PFSK-1 (cell line): Measurements from ENCODE around the gene RAD51D.

Source experiments
- FOXP2 ChIP-seq: optimal IDR thresholded peaks from 2 replicates; pipeline ENCODE3; 2011; ENCODE audit warnings: borderline replicate concordance, control low read depth, inconsistent platforms; ENCODE audit not compliant: insufficient read depth; ENCODE audit errors: extremely low read length, extremely low read depth
- POLR2AphosphoS5 ChIP-seq: IDR thresholded peaks from 2 replicates; pipeline ENCODE4 v1.6.1; 2012; ENCODE audit warnings: low read depth, mild to moderate bottlenecking, control low read depth, low read length, moderate library complexity
- SIN3A ChIP-seq: IDR thresholded peaks from 2 replicates; pipeline ENCODE4 v1.6.1; 2012; ENCODE audit warnings: mild to moderate bottlenecking, low read length, moderate library complexity, borderline replicate concordance; ENCODE audit not compliant: insufficient read depth
- TAF1 ChIP-seq: IDR thresholded peaks from 2 replicates; pipeline ENCODE4 v1.6.1; 2012; ENCODE audit warnings: low read length, control low read depth, borderline replicate concordance; ENCODE audit not compliant: insufficient read depth
- TF ChIP-seq, protein P1 (sequence below), 2 experiments: IDR thresholded peaks; 2 replicates each; pipeline versions ENCODE4 v1.6.1 to v1.8.0; 2011 to 2012; ENCODE audit warnings: low read depth in 2 of 2, low read length in 2 of 2, control low read depth in 1 of 2, inconsistent platforms in 1 of 2, mild to moderate bottlenecking in 1 of 2, moderate library complexity in 1 of 2; ENCODE audit not compliant: insufficient read depth in 1 of 2

RAD51D gene

DNA sequence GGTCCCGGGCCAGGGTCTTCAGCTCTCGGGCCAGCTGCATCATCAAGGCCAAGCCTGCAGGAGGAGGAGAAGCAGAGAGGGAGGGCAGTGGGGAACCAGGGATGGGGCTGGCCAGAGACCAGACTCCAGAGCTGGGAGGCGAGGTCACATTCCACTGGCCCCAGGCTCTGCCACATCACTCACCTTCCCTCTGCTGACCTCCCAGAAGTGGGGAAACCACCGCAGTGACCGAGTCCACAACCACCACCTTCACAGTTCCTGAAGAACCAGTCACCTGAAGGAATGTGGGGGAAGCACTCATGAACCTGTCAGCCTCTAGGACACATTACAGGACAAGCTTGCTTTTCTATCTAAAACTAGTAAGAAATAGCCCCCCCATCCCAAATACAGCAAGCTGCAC, 16.4 kb downstream of the RAD51D start:
- TF ChIP-seq FOXP2 (no peak), POLR2AphosphoS5 (no peak), TAF1 (no peak)
- TF ChIP-seq, protein P1, sequence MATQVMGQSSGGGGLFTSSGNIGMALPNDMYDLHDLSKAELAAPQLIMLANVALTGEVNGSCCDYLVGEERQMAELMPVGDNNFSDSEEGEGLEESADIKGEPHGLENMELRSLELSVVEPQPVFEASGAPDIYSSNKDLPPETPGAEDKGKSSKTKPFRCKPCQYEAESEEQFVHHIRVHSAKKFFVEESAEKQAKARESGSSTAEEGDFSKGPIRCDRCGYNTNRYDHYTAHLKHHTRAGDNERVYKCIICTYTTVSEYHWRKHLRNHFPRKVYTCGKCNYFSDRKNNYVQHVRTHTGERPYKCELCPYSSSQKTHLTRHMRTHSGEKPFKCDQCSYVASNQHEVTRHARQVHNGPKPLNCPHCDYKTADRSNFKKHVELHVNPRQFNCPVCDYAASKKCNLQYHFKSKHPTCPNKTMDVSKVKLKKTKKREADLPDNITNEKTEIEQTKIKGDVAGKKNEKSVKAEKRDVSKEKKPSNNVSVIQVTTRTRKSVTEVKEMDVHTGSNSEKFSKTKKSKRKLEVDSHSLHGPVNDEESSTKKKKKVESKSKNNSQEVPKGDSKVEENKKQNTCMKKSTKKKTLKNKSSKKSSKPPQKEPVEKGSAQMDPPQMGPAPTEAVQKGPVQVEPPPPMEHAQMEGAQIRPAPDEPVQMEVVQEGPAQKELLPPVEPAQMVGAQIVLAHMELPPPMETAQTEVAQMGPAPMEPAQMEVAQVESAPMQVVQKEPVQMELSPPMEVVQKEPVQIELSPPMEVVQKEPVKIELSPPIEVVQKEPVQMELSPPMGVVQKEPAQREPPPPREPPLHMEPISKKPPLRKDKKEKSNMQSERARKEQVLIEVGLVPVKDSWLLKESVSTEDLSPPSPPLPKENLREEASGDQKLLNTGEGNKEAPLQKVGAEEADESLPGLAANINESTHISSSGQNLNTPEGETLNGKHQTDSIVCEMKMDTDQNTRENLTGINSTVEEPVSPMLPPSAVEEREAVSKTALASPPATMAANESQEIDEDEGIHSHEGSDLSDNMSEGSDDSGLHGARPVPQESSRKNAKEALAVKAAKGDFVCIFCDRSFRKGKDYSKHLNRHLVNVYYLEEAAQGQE (IDR thresholded peaks at IDR 0.05; ENCODE audit: insufficient read depth in 1 of 2, low read depth in 2 of 2, low read length in 2 of 2): no peak

DNA sequence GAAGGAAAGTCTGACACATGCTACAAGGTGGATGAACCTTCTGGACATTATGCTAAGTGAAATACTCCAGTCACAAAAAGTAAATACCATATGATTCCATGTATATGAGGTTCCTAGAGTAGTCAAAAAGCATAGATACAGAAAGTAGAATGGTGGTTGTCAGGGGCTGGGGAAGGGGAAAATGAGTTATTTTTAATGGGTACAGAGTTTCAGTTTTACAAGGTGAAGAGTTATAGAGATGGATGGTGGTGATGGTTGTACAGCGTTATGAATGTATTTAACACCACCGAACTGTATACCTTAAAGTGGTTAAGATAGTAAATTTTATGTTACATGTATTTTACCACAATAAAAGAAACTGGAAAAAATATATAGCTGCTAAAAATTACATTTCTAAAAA, 17.9 kb downstream of the RAD51D start:
- no peak for TF ChIP-seq TAF1
- no peak for TF ChIP-seq SIN3A
- no peak for TF ChIP-seq POLR2AphosphoS5
- no peak for TF ChIP-seq FOXP2
- TF ChIP-seq, protein P1 (IDR thresholded peaks at IDR 0.05; ENCODE audit: insufficient read depth in 1 of 2, low read depth in 2 of 2, low read length in 2 of 2): no peak

DNA sequence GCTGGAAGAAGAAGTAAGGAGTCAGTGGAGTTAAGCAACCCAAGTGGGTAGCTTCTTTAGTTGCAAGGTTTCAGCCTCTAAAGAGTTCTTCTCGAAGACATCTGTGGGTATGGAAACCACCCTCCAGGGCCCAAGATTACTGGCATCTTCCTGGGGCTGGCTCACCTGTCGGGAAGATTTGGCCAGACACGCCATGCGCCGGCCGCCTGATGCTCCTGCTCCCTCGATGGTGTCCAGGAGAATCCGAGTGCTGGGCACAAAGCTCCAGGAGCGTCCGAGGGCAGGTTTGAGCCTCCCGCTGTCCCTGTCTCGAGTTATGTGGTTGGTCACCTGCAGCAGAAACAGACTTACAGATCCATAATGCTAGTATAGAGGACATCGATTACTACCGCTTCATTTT, 18.6 kb downstream of the RAD51D start:
- TF ChIP-seq, protein P1 (IDR thresholded peaks at IDR 0.05; ENCODE audit: insufficient read depth in 1 of 2, low read depth in 2 of 2, low read length in 2 of 2): no peak
- TF ChIP-seq FOXP2: no peak

DNA sequence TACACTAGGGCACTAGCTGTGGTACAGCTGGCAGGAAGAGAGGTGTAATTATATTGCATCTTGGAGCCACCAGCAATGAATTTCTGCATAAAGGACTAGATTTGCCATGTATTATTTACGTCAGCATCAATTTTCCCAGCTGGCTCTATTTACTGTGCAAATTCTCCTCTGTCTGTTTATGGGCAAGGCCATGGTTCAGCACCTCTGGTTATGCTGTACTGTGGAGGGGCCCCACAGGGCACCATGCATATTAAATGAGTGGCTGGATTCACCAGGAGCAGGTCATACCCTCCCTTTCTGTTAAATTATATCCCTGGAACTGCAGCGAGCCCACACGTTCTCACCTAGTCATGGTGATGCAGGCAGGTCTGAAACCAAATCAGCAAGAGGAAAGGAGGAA, 19.8 kb downstream of the RAD51D start:
- no peak for TF ChIP-seq SIN3A
- no peak for TF ChIP-seq FOXP2
- no peak for TF ChIP-seq TAF1
- TF ChIP-seq, protein P1 (IDR thresholded peaks at IDR 0.05; ENCODE audit: insufficient read depth in 1 of 2, low read depth in 2 of 2, low read length in 2 of 2): no peak
- no peak for TF ChIP-seq POLR2AphosphoS5

DNA sequence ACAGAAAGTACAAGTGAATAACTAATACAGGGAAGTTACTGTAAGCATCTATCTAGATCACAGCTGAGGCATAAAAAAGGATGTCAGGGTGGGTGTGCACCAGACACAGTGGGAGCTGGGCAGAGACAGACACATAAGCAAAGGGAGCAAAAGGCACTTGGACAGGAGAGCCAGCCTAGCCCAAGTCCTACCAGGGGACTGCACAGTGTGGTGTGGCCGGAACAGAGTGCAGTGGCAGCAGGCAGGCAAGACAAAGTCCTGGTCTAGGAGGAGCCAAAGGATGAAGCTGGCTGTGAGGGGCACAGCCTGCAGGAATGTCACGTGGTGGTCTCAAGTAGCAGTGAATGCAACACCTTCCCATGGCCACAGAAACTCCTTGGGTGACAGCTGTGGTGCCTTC, 21.9 kb downstream of the RAD51D start:
- TF ChIP-seq FOXP2 (no peak), POLR2AphosphoS5 (no peak), TAF1 (no peak)

DNA sequence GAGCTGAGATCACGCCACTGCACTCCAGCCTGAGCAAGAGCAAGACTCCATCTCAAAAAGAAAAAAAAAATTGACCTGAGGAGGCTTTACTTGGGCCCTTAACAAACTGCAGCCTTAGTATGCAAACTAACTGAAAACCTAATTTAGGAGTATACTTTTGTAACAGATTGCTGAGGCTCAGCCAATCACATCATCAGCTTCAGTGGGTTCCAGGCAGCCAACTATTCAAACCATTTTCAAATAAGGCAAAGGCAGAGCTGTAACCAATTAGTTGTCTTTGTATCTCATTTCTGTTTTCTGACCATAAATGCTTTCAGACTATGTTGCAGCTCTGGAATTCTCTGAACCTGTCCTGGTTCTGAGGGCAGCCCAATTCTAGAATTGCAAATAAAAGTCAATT, 23.9 kb downstream of the RAD51D start:
- no peak for TF ChIP-seq POLR2AphosphoS5
- no peak for TF ChIP-seq SIN3A
- TF ChIP-seq TAF1: no peak
- no peak for TF ChIP-seq FOXP2
- TF ChIP-seq, protein P1 (IDR thresholded peaks at IDR 0.05; ENCODE audit: insufficient read depth in 1 of 2, low read depth in 2 of 2, low read length in 2 of 2): no peak
